DMS79 (cell line): ENCODE results near the gene KREMEN2.

Source experiments
- DNase-seq: peaks from one replicate; lab custom pipeline; 2025; lab: John Stamatoyannopoulos, UW

The KREMEN2 gene

DNA sequence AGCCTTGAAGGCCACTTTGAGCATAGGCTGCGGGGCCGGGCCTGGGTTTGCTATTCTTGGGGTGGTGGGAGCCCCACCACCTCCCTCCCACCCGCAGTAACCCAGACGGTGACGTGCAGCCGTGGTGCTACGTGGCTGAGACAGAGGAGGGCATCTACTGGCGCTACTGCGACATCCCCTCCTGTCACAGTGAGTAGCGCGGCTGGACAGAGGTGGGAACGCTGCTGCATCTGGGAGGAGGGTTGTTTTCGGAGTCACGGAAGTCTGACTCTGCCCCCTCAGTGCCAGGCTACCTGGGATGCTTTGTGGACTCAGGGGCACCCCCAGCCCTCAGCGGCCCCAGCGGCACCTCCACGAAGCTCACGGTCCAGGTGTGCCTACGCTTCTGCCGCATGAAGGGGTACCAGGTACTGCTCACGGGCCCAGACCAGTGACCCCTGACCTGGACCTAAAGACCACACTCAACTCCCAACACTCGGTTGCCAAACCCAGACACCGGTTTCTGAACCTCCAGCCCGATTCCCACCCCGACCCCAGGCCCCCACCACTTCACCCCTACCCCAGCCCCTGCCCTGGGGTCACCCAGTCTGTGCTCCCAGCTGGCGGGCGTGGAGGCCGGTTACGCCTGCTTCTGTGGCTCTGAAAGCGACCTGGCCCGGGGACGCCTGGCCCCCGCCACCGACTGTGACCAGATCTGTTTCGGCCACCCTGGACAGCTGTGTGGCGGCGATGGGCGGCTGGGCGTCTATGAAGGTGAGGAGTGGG, 2.1 kb downstream of the KREMEN2 start:
- no peak for DNase-seq

DNA sequence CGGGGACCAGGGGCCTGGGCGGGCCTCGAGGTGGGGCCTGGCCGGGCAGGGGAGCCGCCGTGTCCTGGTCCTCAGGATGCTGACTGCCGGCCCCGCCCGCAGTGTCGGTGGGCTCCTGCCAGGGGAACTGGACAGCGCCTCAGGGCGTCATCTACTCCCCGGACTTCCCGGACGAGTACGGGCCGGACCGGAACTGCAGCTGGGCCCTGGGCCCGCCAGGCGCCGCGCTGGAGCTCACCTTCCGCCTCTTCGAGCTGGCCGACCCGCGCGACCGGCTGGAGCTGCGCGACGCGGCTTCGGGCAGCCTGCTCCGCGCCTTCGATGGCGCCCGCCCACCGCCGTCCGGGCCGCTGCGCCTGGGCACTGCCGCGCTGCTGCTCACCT, 2.7 kb downstream of the KREMEN2 start:
- DNase-seq: no peak

DNA sequence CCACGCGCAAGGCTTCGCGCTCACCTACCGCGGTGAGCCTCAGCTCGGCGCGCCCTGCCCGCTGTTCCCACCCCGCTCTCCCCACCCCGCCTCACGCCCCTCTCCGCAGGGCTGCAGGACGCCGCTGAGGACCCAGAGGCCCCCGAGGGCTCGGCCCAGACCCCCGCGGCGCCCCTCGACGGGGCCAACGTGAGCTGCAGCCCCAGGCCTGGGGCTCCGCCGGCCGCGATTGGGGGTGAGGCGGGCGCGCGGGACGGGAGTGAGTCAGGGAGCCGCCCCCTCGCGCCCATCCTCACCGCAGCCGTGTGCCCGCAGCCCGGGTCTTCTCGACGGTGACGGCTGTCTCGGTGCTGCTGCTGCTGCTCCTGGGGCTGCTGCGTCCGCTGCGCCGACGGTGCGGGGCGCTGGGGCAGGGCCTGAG, 3.1 kb downstream of the KREMEN2 start:
- DNase-seq: no peak

DNA sequence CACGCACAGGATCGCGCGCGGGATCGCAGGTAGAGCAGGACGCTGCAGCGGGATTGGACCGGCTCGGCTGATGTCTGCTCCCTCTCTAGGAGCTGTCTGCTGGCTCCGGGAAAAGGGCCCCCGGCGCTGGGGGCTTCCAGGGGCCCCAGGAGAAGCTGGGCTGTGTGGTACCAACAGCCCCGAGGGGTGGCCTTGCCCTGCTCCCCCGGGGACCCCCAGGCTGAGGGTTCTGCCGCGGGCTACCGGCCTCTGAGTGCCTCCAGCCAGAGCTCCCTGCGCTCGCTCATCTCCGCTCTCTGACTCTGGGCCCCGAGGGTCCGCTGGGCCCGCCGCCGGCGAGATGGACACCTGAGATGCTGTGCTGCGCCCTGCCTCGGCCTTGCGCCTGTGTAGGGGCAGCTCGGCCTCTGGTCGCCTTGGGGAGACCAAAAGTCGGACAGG, 3.7 kb downstream of the KREMEN2 start:
- DNase-seq: no peak

DNA sequence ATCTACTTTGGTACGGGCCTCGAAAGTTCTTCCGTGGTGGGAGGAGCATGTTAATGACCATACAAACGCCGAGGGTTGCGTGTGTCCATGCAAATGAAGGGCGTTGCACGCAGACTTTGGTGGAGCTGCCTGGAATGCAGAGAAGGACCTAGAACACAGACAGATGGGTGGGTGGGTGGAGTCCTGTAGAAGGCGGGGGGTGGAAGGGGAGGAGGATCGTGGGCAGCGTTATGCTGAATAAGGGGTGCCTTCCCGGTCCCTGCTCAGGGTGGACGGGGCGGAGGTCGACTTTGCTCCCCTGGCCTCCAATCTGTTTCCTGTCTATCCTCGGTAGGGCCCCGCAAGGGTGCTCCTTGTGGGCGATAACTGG, 4.3 kb downstream of the KREMEN2 start:
- DNase-seq: no peak

DNA sequence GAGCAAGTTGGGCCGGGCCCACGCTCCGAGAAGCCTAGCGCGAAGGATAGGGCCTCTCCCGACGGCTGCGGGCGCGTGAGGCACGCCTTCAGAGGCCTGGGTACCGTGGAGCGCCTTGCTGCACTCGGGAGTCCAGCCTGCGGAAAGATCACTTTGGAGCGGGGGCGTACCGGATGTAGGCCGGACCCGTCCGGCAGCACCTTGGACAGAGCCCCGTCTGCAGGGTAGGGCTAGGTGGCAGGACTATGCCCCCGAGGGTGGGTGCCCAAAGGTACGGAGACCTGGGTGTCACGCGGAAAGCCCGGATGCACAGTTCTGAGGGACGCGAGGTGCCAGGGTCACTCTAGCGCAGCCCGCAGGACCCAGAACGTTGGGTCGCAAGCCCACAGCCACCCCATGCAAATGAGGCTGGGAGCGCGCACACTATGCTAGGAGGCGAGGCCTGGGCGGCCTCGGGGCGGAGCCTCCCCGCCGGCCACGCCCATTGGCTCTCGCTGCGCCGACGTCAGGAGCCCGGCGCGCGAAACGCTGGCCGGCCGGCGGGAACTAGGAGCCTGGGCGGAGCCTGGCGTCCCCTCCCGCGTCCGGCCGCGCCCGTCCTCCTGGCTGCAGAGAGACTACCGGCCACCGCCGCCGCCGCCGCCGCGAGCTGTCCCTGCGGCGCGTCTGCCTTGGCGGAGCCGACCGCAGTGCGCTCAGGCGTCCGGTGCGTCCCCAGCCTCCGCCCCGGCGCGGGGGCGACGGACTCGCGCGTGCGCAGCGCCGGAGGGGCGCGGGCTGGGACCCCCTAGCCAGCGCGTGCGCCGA, 4.9 kb downstream of the KREMEN2 start, which contains the start of gene PAQR4:
PAQR4 (plus strand) TSS at position 611 of the 807 bp plus-strand sequence. CDS start 327 bp downstream, outside the sequence.
- DNase-seq: peak; percentile 66

DNA sequence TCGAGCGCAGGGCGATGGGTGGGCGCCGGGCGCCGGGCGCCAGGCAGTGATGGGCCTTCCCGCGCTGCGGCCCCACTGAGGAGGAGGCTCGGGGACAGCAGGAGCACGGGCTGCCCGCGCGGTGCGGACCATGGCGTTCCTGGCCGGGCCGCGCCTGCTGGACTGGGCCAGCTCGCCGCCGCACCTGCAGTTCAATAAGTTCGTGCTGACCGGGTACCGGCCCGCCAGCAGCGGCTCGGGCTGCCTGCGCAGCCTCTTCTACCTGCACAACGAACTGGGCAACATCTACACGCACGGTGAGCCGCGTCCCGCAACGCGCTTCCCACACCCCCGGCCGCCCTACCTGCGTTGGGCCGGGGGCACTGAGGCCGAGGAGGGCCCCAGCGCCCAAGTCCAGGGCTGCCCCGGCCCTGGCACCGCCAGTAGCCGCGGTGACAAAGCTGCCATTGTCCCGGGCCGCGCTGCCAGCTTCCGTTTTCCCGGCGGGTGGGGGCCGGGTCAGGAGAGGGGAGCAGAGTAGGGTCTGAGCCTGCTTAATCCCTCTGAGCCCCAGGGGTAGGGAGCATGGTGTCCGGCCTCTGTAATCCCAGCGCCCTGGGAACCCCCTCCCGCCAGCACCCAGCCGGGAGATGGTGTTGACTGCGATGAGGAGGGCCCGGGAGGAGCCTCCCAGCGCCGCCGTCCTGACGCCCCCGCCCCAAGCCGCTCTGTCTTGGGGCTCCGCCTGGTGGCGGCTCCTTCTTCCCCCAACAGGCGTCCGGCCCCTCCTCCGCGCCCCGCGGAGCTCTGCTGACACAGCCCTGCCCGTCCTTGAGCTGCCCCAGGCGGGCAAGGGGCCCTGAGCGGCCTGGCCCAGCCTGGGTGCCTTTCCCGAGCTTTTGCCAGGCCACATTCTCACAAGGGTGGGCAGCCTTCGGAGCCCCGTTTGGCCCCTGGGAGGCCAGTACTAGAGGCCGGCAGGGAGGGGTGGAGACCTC, 5.8 kb downstream of the KREMEN2 start:
- peak; percentile 45 for DNase-seq

DNA sequence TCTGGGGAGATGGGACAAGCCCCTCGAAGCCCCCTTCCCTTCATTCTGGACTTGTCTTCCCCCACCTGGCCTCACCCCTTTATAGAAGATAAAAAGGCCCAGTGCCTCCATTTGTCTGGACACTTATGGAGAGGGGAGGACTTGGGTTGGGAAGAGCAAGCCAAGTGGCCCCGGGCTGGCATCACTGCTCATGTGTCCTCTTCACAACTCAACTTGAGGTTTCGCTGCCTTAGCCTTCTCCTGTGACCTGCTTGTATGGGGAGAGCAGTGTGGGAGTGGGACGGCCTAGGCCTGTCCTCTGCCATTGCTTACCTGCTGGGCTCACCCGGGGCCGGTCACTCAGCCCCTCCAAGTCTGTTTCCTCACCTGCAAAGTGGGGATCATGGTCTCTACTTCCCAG, 6.5 kb downstream of the KREMEN2 start:
- DNase-seq: no peak

DNA sequence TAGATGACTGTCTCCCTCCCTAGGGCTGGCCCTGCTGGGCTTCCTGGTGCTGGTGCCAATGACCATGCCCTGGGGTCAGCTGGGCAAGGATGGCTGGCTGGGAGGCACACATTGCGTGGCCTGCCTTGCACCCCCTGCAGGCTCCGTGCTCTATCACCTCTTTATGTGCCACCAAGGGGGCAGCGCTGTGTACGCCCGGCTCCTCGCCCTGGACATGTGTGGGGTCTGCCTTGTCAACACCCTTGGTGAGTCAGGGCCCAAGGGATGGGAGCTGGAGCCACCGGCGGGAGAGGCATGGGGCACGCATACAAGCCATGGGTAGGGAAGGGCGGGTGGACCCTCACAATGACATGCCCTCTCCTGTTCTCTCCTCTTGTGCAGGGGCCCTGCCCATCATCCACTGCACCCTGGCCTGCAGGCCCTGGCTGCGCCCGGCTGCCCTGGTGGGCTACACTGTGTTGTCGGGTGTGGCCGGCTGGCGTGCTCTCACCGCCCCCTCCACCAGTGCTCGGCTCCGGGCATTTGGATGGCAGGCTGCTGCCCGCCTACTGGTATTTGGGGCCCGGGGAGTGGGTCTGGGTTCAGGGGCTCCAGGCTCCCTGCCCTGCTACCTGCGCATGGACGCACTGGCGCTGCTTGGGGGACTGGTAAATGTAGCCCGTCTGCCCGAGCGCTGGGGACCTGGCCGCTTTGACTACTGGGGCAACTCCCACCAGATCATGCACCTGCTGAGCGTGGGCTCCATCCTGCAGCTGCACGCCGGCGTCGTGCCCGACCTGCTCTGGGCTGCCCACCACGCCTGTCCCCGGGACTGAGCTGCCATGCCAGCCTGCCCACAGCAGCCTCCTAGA, 7.3 kb downstream of the KREMEN2 start:
- no peak for DNase-seq

DNA sequence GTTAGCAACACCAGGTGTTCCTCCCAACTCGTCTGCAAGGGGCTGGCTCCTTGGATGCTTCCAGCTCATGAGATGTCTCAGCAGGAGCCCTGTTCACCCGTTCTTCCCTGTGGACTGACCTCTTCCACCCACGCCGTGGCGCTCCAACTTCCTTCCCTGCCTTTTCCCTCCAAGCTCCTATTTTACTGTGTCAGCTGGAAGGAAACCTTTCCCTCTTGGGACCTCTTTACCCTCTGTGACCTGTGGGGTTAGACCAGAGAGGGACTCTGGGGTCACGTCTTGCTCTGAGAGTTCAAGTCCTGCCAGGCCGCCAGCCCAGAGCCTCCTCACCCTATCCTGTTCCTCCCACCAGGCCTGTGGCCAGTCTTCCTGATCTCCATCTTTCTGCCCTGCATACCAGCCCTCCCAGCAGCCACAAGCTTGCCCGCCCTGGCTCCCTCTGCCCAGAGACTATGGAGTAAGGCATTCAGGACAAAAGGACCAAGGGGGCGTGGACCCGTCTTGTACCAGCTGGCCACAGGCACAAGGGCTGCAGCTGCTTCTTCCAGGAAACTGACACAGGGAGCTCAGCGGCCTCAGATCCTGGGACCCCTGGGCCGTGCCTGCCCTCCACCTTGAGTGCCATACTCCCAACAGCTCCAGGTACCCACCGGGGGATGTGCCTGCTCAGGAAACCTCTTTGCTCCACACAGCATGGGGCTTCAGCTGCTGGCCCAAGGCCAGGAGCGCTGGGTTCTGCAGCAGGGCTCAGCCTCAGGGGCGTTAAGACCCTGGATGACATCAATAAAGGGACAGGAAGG, 8.1 kb downstream of the KREMEN2 start:
- DNase-seq: no peak

DNA sequence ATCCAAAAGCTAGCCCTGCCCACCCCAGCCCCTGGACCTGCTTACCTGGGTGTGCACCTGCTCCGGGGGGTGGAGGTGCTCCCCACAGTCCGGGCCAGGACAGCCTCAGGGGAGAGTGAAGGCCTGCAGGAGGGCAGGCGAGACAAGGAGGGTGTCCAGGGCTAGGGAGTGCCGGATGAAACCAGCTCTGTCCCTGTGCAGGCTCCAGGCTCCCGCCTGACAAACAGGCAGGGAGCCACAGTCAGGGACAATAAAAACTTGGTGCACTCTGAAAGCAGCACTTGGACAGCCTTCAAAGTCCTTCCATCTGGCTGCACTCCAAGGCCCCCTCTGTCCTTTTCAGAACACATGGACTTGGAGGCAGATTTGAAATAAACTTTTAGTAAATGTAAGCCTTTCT, 9.0 kb downstream of the KREMEN2 start:
- DNase-seq: peak; percentile 33

DNA sequence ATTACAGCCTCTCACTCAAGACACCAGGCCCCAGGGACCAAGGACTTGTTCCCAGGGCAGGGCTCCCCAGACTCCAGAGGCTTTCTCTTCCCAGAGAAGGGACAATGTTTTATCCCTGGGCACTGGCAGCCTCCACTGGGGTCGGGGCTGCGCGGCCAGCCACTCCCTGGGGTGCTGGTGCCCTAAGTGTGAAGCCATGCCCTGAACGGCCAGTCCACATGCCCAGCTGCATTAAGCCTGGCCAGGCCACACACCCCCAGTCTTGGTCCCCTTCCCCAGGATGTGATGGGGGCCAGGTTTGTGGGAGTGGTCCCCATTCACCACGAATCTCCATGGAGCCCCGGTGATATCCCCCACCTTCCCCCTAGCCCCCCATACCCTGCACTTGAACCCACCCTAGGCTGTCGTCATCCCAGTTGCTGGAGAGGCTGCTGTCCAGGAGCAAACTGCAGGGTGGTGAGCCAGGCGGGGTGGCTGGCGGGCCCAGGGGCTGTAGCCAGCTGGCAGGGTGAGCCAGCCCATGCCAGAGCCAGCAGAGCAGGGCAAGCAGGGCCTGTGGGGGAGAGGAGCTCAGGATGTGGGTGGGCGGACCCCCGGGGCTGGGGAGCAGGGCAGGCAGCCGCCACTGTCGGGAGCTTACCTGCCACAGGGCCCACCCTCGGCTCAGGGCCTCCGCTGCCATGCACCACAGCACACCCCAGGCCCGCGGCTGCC, 9.7 kb downstream of the KREMEN2 start:
- no peak for DNase-seq

DNA sequence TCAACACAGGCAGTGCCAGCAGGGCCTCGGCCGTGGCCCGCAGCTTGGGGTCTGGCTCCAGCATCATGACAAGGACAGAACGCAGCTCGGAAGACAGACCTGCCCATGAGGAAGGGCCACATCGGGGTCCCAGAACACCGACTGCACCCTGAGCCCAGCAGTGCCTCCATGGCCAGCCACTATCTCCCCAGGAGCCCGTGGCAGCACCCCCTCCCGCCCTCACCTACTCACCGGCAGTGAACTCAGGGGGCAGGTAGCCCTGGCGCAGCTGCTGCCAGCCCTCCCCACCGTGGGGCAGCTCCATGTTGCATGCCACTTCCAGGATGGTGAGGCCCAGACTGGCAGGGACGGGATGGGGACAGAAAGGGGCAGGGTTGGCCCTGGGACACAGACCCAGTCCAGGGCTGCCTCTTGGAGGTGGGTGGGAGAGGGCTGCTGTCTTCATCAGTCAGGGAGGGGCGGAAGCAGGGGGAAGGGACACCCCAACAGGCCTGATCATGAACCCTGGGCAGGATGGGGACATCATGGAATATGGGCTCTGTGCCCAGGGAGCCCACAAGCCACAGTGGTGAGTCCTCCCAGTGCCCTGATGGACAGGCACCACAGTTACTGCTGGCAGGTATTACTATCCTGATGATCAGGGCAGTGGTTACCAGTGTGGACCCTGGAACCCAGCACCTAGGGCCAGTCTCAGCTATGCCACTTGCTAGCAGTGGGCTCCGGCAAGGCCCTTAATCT, 10.4 kb downstream of the KREMEN2 start:
- no peak for DNase-seq

DNA sequence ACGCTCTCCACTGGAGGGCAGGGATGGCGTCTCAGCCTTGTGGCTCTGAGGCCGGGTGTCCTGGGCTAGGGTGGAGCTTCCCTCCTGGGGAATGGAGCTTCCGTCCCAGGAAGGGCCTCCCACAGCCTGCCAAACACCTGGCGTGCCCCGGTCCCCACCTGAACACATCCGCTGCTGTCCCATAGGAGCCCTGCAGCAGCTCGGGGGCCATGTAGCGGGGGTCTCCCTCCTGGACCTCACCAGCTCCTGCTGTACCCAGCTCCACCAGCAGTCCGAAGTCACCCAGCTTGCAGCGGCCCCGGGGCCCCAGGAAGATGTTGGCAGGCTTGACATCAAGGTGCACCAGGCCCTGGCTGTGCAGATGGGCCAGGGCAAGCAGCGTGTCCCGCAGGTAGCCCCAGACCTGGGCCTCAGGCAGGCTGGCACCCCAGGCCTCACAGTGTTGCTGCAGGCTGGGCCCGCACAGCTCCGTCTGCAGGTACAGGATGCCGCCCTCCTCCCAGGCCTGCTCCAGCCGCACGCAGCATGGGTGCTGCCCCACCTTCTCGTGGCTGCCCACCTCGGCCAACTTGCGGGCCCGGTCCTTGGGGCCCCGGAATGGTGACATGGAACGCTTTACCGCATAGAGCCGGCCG, 11.2 kb downstream of the KREMEN2 start:
- DNase-seq: no peak

DNA sequence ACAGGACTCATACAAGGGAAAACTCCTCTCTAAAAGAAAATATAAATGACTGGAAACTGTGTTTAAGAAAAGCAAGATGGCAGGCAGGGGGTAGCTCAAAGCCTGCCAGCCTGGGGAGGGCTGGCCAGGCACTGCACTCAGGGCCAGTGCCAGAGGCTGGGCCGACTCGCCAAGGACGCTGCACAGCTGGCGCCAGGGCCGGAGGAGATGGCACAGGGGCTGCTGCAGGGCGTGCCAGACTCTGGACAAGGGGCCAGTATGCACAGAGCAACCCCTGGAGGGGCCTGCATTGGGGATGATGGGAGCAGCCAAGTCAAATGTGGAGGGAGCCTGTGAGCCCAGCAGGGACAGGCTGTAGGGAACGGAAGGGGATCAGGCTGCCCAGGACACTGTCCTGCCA, 12.1 kb downstream of the KREMEN2 start:
- DNase-seq: no peak

DNA sequence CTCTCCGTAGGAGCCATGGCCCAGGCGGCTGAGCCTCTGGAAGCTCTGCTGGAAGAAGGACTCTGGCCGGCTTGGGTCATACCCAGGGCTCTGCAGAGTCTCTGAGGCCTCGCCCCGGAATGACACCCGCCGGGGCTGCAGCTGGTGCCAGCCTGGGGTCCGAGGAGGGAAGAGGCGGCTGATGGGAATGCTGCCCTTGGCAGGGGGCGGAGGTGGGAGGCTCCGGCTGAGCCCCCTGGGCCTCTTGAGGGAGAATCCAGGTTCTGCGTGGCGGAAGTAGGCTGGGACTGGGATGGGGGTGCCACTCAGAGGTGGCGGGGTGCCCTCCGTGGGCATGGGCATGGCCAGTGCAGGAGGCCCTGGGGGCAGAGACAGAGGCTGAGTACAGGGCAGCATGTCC, 12.6 kb downstream of the KREMEN2 start:
- DNase-seq: no peak

DNA sequence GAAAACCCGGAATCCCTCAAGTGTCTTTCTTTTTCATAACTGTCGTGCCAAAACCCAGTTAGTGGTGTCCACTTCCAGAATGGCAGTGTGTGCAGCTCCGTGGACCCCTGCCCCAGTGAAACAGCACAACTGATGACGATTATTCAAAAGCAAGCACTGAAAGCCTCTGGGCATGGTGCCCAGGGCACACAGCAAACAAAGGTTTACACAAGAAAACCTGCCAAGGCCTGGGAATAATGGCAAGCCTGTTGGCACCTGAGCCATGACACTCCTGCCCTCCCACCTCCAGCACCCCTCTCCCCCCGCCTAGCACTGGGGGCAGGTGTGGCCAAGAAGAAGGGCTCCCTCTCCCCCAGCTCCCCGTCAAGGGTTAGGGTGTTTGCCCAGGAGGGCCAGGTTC, 13.4 kb downstream of the KREMEN2 start:
- DNase-seq: peak; percentile 86

DNA sequence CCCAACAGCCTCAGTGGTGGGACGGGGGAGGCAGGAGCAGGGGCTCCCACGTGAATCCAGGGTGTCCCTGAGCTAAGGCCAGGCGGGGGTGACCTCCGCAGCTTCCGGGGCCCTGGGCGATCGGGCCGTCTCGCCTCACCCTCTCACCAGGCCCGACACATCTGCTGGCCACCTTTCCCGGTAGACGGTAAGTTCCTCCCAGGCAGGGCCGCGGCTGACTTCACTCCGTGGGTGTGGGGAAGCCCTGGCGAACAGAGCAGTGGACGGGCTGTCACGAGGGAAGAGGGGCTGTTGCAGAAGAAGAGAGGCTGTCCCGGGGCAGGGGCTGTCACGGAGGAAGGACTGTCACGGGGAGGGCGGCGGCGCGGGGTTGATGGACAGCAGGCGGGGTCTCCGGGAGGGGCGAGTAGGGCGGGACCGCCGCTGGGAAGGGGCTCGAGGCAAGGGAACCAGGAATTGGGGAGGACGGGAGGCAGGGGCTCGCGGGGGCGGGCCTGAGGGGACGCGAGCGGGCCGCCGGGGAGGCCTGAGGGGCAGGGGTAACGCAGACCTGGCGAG, 15.7 kb downstream of the KREMEN2 start:
- no peak for DNase-seq
